ENCODE data around the gene UTP4.

UTP4 gene

DNA sequence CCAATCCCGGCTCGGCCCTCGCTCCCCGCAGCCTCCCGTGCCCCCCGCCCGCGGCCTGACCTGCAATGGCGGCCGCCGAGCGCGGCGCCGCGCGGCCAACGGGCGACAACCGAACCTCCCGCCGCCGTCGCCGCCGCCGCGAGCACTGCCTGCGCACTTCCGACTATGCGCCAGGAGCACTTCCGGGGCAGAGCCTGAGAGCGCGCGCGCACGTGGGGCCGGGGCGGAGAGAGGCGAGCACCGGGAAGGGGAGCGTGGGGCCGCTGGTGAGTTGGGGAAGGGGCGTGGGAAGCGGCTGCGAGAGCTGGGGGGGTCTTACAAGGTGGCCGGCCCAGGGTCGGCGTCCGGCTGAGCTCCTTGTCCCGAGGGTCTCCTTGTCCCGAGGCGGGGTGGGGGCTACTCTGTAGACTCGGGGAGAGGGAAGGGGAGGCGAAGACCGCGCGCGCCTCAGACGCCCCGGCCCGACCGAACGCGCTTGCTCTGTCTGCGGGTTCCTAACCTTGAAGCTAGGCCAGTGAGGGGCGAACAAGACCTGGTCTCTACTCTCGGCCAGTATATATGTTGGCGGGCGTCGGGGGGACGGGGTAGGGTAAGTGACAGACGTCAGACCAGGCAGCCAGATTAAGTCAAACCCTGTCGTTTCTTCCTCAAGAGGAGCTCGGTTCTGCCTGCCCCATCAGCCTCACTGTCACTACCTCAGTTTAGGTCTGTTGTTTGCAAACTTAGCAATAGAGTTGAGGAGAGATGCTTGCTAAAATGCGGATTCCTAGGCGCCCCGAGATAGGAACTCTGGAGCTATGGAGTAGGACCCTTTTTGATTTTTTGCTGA is at the start of gene UTP4, which contains the start of gene CHTF8:
UTP4 (plus strand) TSS at position 226 of the 829 bp plus-strand sequence. CDS start 811 bp downstream, outside the sequence.
CHTF8 (minus strand) TSS at position 165 of the 829 bp plus-strand sequence. CDS start 11,130 bp downstream, outside the sequence.
- DNase-seq, result peak; percentile 84

DNA sequence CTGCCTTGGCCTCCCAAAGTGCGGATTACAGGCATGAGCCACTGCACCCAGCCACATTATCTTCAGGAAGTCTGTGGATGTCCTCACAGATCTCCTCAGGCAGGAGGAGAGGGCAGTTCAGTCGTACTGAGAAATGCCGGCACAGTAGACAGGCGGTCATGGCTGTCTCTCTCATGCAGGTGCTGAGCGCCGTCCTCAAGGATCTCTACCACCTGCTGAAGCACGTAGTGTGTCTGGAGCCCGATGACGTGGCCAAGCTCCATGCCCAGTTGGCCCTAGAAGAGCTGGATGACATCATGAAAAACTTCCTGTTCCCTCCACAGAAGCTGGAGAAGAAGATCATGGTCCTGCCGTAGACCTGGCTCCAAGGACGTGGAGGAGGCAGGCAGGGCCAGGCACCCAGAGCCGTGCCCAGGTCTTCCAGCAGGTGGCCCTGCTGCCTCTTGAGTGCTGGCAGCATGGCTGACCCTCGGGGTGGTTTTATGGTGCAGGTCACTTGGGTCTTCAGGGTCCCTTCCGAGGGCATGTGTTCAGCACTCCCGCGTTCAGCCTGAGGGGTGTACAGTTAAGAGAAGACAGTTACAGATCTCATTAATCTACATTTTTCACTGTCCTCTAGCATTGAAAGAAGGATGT is 49.0 kb upstream of the UTP4 start:
- no peak for DNase-seq

DNA sequence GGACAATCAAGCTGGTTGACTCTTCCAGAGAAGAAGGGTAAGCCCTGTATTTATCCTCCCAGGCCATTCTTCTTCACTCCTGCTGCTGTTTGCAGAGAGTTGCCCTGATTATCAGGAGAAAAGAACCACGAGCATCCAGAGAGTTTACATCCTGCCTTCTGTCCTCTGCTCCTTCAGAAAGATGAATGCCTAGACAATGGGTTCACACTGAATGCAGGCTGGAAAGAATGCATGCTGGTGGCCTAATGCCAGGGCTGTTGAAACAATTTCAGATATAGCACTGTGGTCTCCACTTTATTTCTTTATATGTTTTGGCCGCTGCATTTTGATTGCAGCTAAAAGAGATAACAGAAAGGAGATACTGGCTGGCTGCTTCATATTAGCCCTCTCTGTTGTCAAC is 48.2 kb upstream of the UTP4 start:
- DNase-seq, result no peak

DNA sequence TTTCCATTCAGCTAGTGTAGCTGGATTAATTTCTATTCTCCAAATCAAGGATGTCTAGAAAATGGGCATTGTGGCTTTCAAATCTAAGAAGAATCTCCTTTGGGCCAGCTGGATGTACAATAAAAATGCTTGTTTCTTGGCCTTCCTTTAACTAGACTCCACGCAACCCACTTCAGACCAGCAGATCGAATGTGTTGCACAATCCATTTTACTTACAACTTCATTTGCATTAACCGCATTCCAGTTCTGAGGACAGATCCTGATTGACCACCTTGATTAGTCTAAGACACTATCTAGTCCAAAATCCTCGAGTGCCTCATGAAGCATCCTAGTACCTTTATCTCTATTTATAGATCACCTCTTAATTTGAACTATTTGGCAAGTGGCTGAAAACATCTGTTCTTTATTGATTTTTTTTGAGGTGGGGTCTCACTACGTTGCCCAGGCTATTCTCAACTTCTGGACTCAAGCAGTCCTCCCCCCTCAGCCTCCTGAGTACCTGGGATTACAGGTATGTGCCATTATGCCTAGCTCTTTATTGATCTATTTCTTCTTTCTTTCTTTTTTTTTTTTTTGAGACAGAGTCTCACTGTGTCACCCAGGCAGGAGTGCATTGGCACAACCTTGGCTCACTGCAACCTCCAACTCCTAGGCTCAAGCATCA is 47.3 kb upstream of the UTP4 start:
- no peak for DNase-seq

DNA sequence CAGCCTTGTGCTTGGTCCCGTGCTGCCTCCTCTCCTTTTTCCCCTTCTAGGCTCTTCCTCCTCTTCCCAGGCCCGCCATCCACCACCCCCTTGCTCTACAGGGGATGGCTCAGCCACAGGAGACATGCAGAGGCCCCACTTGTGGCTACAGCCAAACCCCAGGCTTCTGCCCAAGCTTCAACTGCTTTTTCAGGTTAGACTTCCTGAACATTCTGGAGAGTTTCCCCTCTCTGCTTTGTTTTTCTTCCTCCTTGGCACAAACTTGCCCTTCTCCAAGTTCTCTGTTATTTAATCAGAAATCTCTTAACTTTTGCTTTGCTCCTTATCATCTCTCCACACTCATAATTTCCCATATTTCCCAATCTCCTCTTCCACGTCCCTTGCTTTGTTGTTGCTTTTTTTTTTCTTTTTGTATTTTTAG is 45.3 kb upstream of the UTP4 start:
- DNase-seq, result no peak

DNA sequence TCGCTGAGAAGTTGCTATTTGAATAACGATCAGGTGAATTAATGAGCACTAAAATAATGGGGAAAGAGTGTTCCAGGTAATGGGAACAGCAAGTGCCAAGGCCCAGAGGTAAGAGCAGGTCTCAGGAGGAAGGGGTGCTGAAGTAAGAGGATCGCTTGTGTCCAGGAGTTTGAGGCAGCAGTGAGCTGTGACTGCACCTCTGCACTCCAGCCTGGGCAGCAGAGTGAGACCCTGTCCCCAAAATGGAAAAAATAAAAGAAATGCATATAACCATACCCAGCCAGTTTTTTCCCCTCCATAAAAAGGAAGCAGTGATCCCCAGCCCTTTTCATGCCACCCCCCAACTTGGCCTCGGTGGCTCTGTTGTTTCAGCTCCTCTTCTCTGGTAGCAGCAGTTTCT is 43.8 kb upstream of the UTP4 start:
- no peak for DNase-seq

DNA sequence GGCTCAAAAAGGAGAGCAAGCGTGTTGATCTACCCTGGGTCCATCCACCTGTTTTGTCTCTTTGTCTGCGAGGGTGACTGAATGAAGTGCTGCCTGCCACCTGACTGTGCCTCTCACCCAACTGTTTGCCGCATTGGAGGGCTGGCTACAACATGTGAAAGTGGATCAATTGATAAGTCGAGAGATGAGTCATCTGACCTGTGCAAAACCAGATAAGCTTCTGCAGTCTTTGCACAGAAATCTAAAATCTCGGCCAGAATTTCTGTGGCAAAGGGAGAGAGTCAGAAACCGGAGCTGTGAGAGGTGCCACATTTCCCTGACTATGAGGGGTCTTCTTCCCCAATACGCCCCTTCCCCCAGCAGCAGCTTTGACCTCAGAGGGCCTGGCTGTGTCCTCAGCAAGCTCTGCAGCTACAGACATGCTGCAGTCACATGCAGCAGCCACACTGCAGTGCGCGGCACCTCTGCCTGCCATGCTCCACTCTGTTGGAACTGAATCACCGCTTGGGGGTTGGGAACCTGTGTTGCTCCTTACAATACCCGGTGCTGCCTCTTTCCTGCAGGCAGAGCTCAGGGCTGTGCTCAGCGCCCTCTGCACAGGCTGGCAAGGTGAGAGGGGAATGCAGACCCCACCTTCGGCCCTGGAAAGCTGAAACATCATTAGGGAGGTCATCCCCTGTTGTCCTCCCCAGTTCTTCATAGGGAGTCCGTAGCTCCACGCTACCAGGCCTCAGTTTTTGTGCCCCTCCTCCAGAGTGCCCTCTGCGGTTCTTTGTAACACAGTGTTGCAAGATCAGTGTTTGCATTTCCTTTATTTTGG is 43.1 kb upstream of the UTP4 start:
- no peak for DNase-seq

DNA sequence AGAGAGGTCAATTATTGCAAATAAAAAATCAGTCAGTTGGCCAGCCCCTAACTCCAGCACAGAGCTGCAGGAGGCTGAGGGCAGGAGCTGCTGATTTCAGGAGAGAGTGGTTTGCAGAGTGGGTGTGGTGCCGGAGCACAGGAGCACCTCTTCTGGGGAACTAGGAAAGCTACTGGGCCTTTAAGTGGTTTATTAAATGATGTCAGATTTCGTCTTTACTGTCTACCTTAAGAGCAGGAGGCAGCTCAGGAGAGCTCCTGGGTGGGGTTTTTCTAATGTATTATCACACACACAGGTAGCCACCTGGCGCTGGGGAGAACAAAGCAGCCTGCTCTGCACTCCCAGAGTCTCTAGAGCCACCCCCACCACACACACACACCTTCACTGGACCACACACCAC is 38.5 kb upstream of the UTP4 start:
- DNase-seq, result no peak

DNA sequence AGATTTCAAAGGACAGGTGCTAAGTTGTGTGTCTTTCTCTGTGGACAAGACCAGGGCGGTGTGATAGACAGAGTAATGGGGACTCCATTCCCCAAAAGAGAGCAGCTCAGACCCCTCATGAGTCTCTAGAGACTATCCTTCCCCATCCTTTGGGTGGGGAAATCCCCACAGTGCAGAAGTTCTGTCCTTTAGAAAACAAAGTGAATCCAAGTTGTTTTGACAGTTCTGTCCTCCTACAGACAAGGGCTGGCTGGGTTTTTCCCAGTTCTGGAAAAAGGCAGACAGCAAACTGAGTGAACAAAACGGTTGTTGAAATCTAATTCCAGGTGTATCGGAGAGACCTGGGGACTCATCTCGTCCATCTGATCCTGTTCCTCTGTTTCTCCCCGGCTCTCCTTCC is 37.9 kb upstream of the UTP4 start:
- DNase-seq, result no peak

DNA sequence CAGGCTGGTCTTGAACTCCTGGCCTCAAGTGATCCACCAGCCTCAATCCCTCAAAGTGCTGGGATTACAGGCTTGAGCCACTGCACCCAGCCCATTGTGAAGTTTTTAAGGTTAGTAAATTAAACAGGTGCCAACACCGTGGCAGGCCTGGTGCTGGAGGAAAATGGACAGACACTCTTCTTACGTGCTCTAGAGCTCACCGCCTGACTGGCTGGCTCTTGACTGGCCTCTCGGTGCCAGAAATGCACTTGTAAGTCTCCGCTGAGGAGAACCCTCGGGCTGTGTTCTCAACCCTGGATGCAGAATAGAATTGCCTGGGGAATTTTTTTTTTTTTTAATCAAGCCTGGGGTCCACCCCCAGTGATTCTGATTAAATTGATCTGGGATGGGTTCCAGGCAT is 37.3 kb upstream of the UTP4 start:
- DNase-seq, result no peak

DNA sequence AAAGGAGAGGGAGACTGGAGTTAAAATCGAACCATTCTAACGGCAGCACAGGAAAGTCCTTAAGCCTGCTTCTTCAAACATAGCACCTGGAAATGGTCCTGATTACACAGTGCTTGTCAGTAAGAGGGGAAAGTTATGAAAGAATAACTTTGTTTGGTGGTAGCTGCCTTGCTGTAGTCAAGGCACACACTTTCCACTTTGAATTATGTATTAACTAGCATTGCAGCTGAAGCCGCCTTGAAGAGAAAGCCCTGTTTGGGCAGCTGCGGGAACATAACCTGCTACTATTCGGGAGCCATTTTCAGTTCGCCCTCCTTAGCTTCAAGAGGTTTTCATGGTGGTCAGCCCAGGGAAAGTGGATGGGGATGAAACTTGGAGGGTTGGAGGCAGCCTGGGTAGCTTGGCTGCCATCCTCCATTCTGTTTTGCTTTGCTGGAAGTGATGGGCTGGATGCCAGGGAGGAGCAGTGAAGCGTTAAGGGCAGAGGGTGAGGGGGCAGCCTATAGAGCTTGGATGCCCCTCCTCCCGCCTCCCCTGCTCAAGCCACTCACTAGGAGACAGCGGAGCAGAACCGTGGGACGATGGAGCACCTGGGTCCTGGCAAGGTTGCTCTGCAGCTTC is 32.3 kb upstream of the UTP4 start:
- DNase-seq, result no peak

DNA sequence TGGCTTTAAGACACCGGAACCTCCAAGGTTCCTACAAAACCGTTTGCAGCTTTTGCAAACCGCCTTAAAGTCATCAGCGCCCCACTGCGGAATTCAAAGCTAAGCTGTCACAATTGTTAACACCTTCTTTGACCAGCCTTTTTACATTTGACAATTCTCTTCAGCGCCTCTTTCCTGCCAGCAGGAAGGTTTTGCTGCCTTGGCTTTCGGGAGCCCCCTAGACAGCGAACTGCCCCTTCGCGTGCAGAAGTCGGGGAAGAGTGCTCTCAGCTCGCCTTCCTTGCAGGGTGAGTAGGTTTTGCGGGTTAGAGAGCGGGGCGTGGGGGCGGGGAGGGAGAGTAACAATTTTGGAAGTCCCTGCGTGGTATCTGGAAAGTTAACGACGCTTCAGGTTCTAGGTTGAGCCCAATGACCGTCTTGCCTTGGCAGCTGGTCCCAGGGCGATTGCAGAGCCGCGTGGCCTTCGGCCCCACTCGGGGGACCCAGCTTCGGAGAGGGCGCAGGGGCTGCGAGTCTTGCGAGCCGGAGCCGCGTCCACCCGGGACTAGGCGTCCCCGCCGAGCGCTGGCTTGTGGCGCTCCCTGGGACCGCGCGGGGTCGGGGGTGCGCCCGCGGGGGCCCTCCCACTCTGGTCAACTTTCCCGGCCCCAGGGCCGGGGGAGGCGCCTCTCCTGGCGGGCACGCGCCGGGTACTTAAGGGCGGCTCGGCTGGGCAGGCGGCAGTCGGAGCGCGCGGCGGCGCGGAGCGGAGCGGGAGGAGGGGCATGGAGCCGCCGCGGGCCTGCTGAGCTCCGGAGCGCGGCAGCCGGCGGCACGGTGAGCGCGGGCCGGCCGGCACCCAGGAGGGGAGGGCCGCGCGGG is 26.7 kb upstream of the UTP4 start, which contains the start of gene HAS3:
HAS3 (plus strand) TSS at position 153 of the 861 bp plus-strand sequence. CDS start 3,743 bp downstream, outside the sequence.
- peak; percentile 67 for DNase-seq

DNA sequence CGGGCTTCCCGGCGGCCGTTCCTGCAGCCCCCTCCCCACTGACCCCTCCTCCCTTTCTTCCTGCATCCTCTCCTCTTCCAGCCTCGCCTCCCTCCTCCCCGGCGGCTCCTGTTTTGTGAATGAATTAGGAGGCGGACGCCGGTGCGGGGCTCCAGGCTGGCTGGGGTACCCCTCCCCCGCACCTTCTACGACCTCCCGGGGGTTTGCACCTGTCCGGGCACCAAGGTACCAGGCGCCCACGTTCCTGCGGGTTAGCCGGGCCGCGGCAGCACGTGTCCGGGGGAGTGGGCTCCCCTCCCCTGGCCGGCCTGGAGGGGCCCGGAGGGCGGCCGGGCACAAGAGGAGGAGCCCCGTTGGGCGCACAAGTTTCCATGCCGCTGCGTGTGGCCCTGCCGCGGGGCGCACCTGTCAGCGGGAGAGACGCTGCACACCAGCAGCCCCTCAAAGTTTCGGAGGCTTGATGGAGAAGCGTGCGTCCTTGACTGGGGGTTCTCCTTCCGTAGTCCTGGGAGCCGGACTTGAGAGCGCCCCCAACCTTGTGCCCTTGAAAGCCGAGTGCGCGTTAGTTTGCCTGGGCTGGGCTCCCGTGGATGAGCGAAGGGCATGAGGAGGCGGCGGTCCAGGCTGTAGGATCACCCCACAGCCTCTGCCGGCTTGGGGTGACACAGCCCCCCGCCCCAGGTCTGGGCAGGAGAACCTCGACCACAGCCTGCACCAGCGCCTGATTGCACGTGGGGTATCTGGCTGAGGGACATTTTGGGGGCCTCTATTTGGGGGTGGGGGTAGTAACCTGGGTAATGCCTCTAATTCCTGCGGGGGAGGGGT is 25.7 kb upstream of the UTP4 start:
- DNase-seq, result no peak

DNA sequence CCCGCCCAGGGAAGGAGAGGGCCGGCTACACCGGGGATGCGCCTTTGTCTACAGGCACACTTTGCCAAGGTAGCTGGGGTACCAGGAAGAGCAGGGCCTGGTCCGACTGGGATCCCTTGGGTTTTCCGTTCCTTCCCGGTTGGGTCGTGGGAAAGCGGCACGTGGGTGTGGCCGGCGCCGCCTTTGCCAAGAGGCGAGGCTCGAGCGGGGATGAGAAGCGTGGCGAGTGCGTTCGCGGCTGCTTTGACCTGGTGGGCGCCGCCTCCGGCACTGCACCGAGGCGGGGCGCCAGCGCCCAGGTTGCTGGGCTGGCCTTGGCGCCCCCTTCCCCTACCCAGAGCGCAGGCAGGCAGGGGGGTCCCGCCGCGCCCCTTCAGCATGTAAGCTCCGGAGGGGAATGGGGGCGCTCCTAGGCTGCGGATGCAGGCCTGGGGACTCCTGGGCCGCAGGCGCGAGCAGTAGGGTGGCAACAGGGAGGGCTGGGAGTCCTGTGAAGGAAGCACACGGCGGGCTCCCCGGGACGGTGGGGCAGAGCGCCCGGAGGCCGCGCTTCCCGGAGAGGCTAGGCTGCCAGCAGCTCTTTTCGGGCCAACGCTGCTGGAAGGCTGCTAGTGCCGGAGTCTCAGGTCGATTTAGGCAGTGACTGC is 25.0 kb upstream of the UTP4 start:
- no peak for DNase-seq

DNA sequence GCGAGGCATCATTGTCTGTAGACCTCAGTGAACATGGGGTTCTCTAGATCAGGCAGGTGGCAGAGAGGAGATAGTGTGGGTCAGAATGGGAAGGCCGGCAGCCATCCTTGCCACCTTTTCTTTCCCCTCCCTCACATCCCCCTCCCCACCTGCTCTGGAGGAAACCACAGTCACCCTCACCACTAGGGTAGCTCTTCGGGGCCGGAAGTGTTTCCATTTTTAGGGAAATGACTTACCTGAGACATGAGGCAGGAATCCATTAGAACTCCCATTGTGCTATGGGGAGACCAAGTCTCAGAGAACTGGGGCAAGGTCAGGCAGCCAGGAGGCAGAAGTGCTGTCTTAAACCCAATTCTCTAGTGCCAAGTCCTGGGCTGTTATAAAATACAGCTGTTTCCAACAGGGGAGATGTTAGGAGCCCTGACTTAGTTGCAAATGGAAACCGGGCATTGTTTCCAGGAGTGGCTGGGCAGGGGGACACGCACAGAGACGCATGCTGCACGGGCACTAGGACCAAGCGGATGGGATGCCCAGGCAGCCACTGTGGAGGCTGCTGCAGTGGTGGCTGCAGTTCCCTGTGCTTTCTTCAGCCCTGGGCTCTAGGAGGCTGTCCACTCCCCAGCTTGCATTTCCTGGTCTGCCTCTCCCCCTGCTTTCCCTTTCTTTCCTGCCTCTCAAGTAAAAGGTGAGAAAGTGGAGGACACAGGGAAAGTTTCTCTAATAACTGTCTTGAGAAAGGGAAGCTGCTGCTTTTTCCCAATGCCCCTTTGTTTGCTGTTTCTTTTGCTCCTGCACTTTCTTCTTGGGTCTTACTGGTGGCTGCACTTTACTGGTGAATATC is 24.2 kb upstream of the UTP4 start:
- DNase-seq, result no peak

DNA sequence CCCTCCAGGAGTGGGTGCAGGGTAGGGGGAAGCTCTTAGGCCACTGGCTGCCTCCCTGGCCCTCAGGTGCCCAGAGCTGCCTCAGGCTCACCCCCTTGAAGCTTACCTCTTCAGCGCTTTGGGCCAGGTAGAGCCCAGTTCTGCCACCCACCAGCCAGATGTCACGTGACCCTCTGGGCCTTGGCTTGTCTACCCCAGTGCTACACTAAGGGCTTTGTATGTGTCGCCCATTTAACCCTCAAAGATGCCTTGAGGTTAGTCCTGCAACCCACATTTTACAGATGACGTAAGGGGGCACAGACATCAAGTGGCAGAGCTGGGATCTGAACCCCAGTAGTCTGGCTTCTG is 23.6 kb upstream of the UTP4 start:
- no peak for DNase-seq

DNA sequence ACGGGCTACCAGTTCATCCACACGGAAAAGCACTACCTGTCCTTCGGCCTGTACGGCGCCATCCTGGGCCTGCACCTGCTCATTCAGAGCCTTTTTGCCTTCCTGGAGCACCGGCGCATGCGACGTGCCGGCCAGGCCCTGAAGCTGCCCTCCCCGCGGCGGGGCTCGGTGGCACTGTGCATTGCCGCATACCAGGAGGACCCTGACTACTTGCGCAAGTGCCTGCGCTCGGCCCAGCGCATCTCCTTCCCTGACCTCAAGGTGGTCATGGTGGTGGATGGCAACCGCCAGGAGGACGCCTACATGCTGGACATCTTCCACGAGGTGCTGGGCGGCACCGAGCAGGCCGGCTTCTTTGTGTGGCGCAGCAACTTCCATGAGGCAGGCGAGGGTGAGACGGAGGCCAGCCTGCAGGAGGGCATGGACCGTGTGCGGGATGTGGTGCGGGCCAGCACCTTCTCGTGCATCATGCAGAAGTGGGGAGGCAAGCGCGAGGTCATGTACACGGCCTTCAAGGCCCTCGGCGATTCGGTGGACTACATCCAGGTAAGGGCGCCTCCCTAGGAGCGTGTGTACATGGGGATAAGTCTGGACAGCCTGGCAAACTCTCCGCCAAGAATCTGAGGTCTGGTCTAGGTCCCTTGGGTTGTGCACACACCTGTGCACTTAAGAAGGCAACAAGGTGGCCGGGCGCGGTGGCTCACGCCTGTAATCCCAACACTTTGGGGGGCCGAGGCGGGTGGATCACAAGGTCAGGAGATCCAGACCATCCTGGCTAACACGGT is 22.8 kb upstream of the UTP4 start:
- DNase-seq, result no peak

DNA sequence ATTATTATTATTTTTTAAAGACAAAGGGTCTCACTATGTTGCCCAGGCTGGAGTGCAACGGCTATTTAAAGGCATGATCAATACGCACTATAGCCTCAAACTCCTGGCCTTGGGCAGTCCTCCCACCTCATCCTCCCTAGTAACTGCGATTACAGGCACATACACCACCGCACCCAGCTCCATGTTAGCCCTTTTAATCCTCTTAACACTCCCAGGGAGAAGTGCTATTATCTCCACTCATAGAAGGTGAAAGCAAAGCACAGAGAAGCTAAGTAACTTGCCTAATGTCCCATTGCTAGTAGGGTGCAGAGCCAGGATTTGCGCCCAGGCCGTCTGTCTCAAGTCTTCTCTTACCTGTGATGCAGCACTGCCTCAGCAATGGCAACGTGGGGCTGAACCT is 22.0 kb upstream of the UTP4 start:
- DNase-seq, result no peak
